ENCODE measurements around the gene CTRB2.

Gene CTRB2

GRCh38 chr16:75230471-75231110 is 23.6 kb upstream of the CTRB2 start:
- no peaks in the 10 kb centered on the region for H3K36me3 ChIP-seq (ENCODE audit: control insufficient read depth in 4 of 4, insufficient read depth in 4 of 4, low read length in 3 of 4)
- no peaks in the 10 kb centered on the region for H3K9me3 ChIP-seq (ENCODE audit: control extremely low read depth in 1 of 5, control insufficient read depth in 4 of 5, insufficient read depth in 2 of 5, low read depth in 1 of 5, low read length in 4 of 5)
- no peak for DNase-seq
- H3K27me3 ChIP-seq (replicated peaks in 2 of 5; ENCODE audit: control insufficient read depth in 4 of 5, insufficient read depth in 5 of 5, low read length in 4 of 5), result peaks cover 0 to 84% (median 17%) of the 10 kb centered on the region in 5 experiments
- no peak overlapping the region for H3K4me3 ChIP-seq (ENCODE audit: control insufficient read depth in 1 of 7, extremely low read depth in 1 of 7, insufficient read depth in 4 of 7, low read depth in 2 of 7, low read length in 6 of 7)
- ChIA-PET CTCF (interaction anchor here (1.0 to 6.0 kb wide), 2 partner anchors 31 to 160 kb away, joined by 3 to 33 read pairs; no protein-coding TSS in a partner anchor), POLR2A (no interaction called here)
- WGBS (ENCODE audit: insufficient coverage), result 96% methylated on average over 8 of the region's 9 CpGs
- no peak overlapping the region for H3K27ac ChIP-seq (ENCODE audit: insufficient read depth in 1 of 2, low read depth in 1 of 2, low read length in 2 of 2, poor library complexity in 1 of 2, severe bottlenecking in 2 of 2)
- H3K4me1 ChIP-seq (ENCODE audit: control extremely low read depth in 1 of 4, control insufficient read depth in 4 of 4, insufficient read depth in 4 of 4, low read length in 3 of 4), result no peaks in the 10 kb centered on the region

- CTCF ChIA-PET, result interaction anchor here (0.7 to 1.7 kb wide), 5 partner anchors 17 to 204 kb away, joined by 3 to 6 read pairs (median 3); no protein-coding TSS in a partner anchor
- H3K27me3 ChIP-seq (replicated peaks in 2 of 5; ENCODE audit: control insufficient read depth in 4 of 5, insufficient read depth in 5 of 5, low read length in 4 of 5), result peaks cover 0 to 81% (median 20%) of the 10 kb centered on the region in 5 experiments
- H3K27ac ChIP-seq (ENCODE audit: insufficient read depth in 1 of 2, low read depth in 1 of 2, low read length in 2 of 2, poor library complexity in 1 of 2, severe bottlenecking in 2 of 2), result no peak overlapping the region
- H3K4me3 ChIP-seq (ENCODE audit: control insufficient read depth in 1 of 7, extremely low read depth in 1 of 7, insufficient read depth in 4 of 7, low read depth in 2 of 7, low read length in 6 of 7), result no peak overlapping the region
- no peaks in the 10 kb centered on the region for H3K9me3 ChIP-seq (ENCODE audit: control extremely low read depth in 1 of 5, control insufficient read depth in 4 of 5, insufficient read depth in 2 of 5, low read depth in 1 of 5, low read length in 4 of 5)
- no peak for DNase-seq
- POLR2A ChIA-PET, result interaction anchor here (0.6 kb wide), 1 partner anchor 211 kb away, joined by 6 read pairs; no protein-coding TSS in a partner anchor
- no peaks in the 10 kb centered on the region for H3K36me3 ChIP-seq (ENCODE audit: control insufficient read depth in 4 of 4, insufficient read depth in 4 of 4, low read length in 3 of 4)
- no peaks in the 10 kb centered on the region for H3K4me1 ChIP-seq (ENCODE audit: control extremely low read depth in 1 of 4, control insufficient read depth in 4 of 4, insufficient read depth in 4 of 4, low read length in 3 of 4)
- WGBS (ENCODE audit: insufficient coverage), result 94% methylated on average over 48 of the region's 48 CpGs
These were observed 22.4 kb upstream of the CTRB2 start for GRCh38 chr16:75229172-75230031.

GRCh38 chr16:75228143-75228976 is 21.4 kb upstream of the CTRB2 start:
- no peak overlapping the region for H3K4me3 ChIP-seq (ENCODE audit: control insufficient read depth in 1 of 7, extremely low read depth in 1 of 7, insufficient read depth in 4 of 7, low read depth in 2 of 7, low read length in 6 of 7)
- 90% methylated on average over 16 of the region's 17 CpGs for WGBS (ENCODE audit: insufficient coverage)
- no peaks in the 10 kb centered on the region for H3K4me1 ChIP-seq (ENCODE audit: control extremely low read depth in 1 of 4, control insufficient read depth in 4 of 4, insufficient read depth in 4 of 4, low read length in 3 of 4)
- CTCF ChIA-PET, result interaction anchor here (0.7 to 1.7 kb wide), 4 partner anchors 16 to 161 kb away, joined by 3 to 6 read pairs (median 4); no protein-coding TSS in a partner anchor
- H3K9me3 ChIP-seq (ENCODE audit: control extremely low read depth in 1 of 5, control insufficient read depth in 4 of 5, insufficient read depth in 2 of 5, low read depth in 1 of 5, low read length in 4 of 5), result no peaks in the 10 kb centered on the region
- H3K36me3 ChIP-seq (ENCODE audit: control insufficient read depth in 4 of 4, insufficient read depth in 4 of 4, low read length in 3 of 4), result no peaks in the 10 kb centered on the region
- no peak for DNase-seq
- POLR2A ChIA-PET, result no interaction called here
- peaks cover 0 to 75% (median 20%) of the 10 kb centered on the region in 5 experiments for H3K27me3 ChIP-seq (replicated peaks in 2 of 5; ENCODE audit: control insufficient read depth in 4 of 5, insufficient read depth in 5 of 5, low read length in 4 of 5)
- no peak overlapping the region for H3K27ac ChIP-seq (ENCODE audit: insufficient read depth in 1 of 2, low read depth in 1 of 2, low read length in 2 of 2, poor library complexity in 1 of 2, severe bottlenecking in 2 of 2)

GRCh38 chr16:75227361-75228142 is 20.6 kb upstream of the CTRB2 start:
- CTCF ChIA-PET, result no interaction called here
- Histone ChIP-seq H3K9me3 (ENCODE audit: control extremely low read depth in 1 of 5, control insufficient read depth in 4 of 5, insufficient read depth in 2 of 5, low read depth in 1 of 5, low read length in 4 of 5) (no peaks in the 10 kb centered on the region), H3K27me3 (replicated peaks in 2 of 5; ENCODE audit: control insufficient read depth in 4 of 5, insufficient read depth in 5 of 5, low read length in 4 of 5) (peaks cover 0 to 68% (median 12%) of the 10 kb centered on the region in 5 experiments), H3K4me3 (ENCODE audit: control insufficient read depth in 1 of 7, extremely low read depth in 1 of 7, insufficient read depth in 4 of 7, low read depth in 2 of 7, low read length in 6 of 7) (no peak overlapping the region), H3K36me3 (ENCODE audit: control insufficient read depth in 4 of 4, insufficient read depth in 4 of 4, low read length in 3 of 4) (no peaks in the 10 kb centered on the region), H3K27ac (ENCODE audit: insufficient read depth in 1 of 2, low read depth in 1 of 2, low read length in 2 of 2, poor library complexity in 1 of 2, severe bottlenecking in 2 of 2) (no peak overlapping the region), H3K4me1 (ENCODE audit: control extremely low read depth in 1 of 4, control insufficient read depth in 4 of 4, insufficient read depth in 4 of 4, low read length in 3 of 4) (no peaks in the 10 kb centered on the region)
- no peak for DNase-seq
- WGBS (ENCODE audit: insufficient coverage), result 93% methylated on average over 15 of the region's 18 CpGs
- POLR2A ChIA-PET, result no interaction called here

- ChIA-PET POLR2A (no interaction called here), CTCF (no interaction called here)
- no peaks in the 10 kb centered on the region for H3K36me3 ChIP-seq (ENCODE audit: control insufficient read depth in 4 of 4, insufficient read depth in 4 of 4, low read length in 3 of 4)
- no peak for DNase-seq
- H3K9me3 ChIP-seq (ENCODE audit: control extremely low read depth in 1 of 5, control insufficient read depth in 4 of 5, insufficient read depth in 2 of 5, low read depth in 1 of 5, low read length in 4 of 5), result no peaks in the 10 kb centered on the region
- WGBS (ENCODE audit: insufficient coverage), result 80% methylated on average over 15 of the region's 22 CpGs
- peaks cover 0 to 65% (median 12%) of the 10 kb centered on the region in 5 experiments for H3K27me3 ChIP-seq (replicated peaks in 2 of 5; ENCODE audit: control insufficient read depth in 4 of 5, insufficient read depth in 5 of 5, low read length in 4 of 5)
- H3K27ac ChIP-seq (ENCODE audit: insufficient read depth in 1 of 2, low read depth in 1 of 2, low read length in 2 of 2, poor library complexity in 1 of 2, severe bottlenecking in 2 of 2), result no peak overlapping the region
- no peak overlapping the region for H3K4me3 ChIP-seq (ENCODE audit: control insufficient read depth in 1 of 7, extremely low read depth in 1 of 7, insufficient read depth in 4 of 7, low read depth in 2 of 7, low read length in 6 of 7)
- H3K4me1 ChIP-seq (ENCODE audit: control extremely low read depth in 1 of 4, control insufficient read depth in 4 of 4, insufficient read depth in 4 of 4, low read length in 3 of 4), result no peaks in the 10 kb centered on the region
These were observed 19.8 kb upstream of the CTRB2 start for GRCh38 chr16:75226550-75227360.

Measured in common myeloid progenitor, CD34-positive (primary cell).